DMS79 (cell line): Measurements from ENCODE around the gene IFIT1B.
"Not testable (repeated sequence)": the region's sequence is repeated elsewhere in the genome, so short reads cannot be mapped to it uniquely, and the experiment has no call there.

Experiments used
- DNase-seq: peaks from one replicate; lab custom pipeline; 2025; lab: John Stamatoyannopoulos, UW

Gene IFIT1B

GRCh38 chr10:89384474-89385340 is 6.9 kb downstream of the IFIT1B start:
- no peak for DNase-seq

GRCh38 chr10:89388806-89389205 is 10.9 kb downstream of the IFIT1B start:
- no peak for DNase-seq

GRCh38 chr10:89389254-89389653 is 11.4 kb downstream of the IFIT1B start:
- no peak for DNase-seq

- DNase-seq: no peak
Measured at GRCh38 chr10:89390476-89391225, 12.8 kb downstream of the IFIT1B start.

- not testable (repeated sequence) for DNase-seq
Measured at GRCh38 chr10:89391226-89391576, 13.3 kb downstream of the IFIT1B start.

GRCh38 chr10:89391907-89392756 is 14.3 kb downstream of the IFIT1B start, which contains the start of gene IFIT1:
IFIT1 (plus strand) TSS chr10:89392623; CDS start chr10:89392713, 90 bp downstream.
- no peak for DNase-seq

- DNase-seq: no peak
Measured at GRCh38 chr10:89392974-89393373, 15.1 kb downstream of the IFIT1B start.

GRCh38 chr10:89393898-89394297 is 16.0 kb downstream of the IFIT1B start:
- no peak for DNase-seq

- no peak for DNase-seq
Measured at GRCh38 chr10:89395141-89395540, 17.3 kb downstream of the IFIT1B start.

GRCh38 chr10:89398003-89398749 is 20.3 kb downstream of the IFIT1B start:
- no peak for DNase-seq

GRCh38 chr10:89399956-89400355 is 22.1 kb downstream of the IFIT1B start:
- no peak for DNase-seq

- DNase-seq: no peak
Measured at GRCh38 chr10:89403043-89403442, 25.2 kb downstream of the IFIT1B start.

- no peak for DNase-seq
Measured at GRCh38 chr10:89404104-89405047, 26.5 kb downstream of the IFIT1B start.

GRCh38 chr10:89406178-89406577 is 28.3 kb downstream of the IFIT1B start:
- not testable (repeated sequence) for DNase-seq

GRCh38 chr10:89407792-89408191 is 29.9 kb downstream of the IFIT1B start:
- not testable (repeated sequence) for DNase-seq

- not testable (repeated sequence) for DNase-seq
Measured at GRCh38 chr10:89409282-89409681, 31.4 kb downstream of the IFIT1B start.

- not testable (repeated sequence) for DNase-seq
Measured at GRCh38 chr10:89410551-89410950, 32.7 kb downstream of the IFIT1B start.

- not testable (repeated sequence) for DNase-seq
Measured at GRCh38 chr10:89411135-89411534, 33.3 kb downstream of the IFIT1B start.

GRCh38 chr10:89412276-89412675 is 34.4 kb downstream of the IFIT1B start:
- DNase-seq: not testable (repeated sequence)

- DNase-seq: no peak
Measured at GRCh38 chr10:89413398-89413912, 35.6 kb downstream of the IFIT1B start.
